ENCODE measurements around the gene ITGB4.

GRCh38 chr17:75712446-75712845 lies 8.8 kb upstream of the ITGB4 start:
- no peak for TF ChIP-seq POLR2AphosphoS5 (IDR thresholded peaks at IDR 0.05; ENCODE audit: low read depth)
- TF ChIP-seq EZH2 (IDR thresholded peaks at IDR 0.05; ENCODE audit: low read depth, unreplicated experiment) = no peak
- TF ChIP-seq CTCF (conservative IDR thresholded peaks at IDR 0.05; ENCODE audit: low read depth in 2 of 2) = no peak
- no peak for TF ChIP-seq EZH2phosphoT487 (IDR thresholded peaks at IDR 0.05; ENCODE audit: unreplicated experiment)
- TF ChIP-seq JUNB (IDR thresholded peaks at IDR 0.05; ENCODE audit: unreplicated experiment) = no peak
- TF ChIP-seq, protein P1, sequence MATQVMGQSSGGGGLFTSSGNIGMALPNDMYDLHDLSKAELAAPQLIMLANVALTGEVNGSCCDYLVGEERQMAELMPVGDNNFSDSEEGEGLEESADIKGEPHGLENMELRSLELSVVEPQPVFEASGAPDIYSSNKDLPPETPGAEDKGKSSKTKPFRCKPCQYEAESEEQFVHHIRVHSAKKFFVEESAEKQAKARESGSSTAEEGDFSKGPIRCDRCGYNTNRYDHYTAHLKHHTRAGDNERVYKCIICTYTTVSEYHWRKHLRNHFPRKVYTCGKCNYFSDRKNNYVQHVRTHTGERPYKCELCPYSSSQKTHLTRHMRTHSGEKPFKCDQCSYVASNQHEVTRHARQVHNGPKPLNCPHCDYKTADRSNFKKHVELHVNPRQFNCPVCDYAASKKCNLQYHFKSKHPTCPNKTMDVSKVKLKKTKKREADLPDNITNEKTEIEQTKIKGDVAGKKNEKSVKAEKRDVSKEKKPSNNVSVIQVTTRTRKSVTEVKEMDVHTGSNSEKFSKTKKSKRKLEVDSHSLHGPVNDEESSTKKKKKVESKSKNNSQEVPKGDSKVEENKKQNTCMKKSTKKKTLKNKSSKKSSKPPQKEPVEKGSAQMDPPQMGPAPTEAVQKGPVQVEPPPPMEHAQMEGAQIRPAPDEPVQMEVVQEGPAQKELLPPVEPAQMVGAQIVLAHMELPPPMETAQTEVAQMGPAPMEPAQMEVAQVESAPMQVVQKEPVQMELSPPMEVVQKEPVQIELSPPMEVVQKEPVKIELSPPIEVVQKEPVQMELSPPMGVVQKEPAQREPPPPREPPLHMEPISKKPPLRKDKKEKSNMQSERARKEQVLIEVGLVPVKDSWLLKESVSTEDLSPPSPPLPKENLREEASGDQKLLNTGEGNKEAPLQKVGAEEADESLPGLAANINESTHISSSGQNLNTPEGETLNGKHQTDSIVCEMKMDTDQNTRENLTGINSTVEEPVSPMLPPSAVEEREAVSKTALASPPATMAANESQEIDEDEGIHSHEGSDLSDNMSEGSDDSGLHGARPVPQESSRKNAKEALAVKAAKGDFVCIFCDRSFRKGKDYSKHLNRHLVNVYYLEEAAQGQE (IDR thresholded peaks at IDR 0.05; ENCODE audit: unreplicated experiment) = no peak

Data from GM23338 (cell line).